GM12878 (cell line): Measurements from ENCODE around the gene MDGA2. TPM values are rescaled to one million over a fixed set of nuclear protein-coding genes. Genes with fewer than 3 reads are reported as not detected.

Experiments
- ATAC-seq: fragments of 200-7000 bp; cut with Tn5 transposase; 3 replicates; pipeline ENCODE4 v1.9.1; 2020; ENCODE audit warnings: mild to moderate bottlenecking, moderate library complexity
- BruUV-seq: library from RNA; stranded (reverse); fragments of 400-500 nt; replicated peaks from 2 replicates; lab custom pipeline; 2021; lab: Mats Ljungman, UMichigan
- CTCF ChIA-PET: fragments of 300-600 bp; sonication (Branson Sonifier 250); formaldehyde crosslinking; extraction: SDS; loops from one replicate; lab custom pipeline; 2021; ENCODE audit warnings: inconsistent platforms; lab: Yijun Ruan, JAX
- POLR2A ChIA-PET: fragments of 350-600 bp; formaldehyde crosslinking; extraction: SDS; loops from one replicate; lab custom pipeline; 2021; ENCODE audit warnings: inconsistent platforms; lab: Charles Lee
- RAD21 ChIA-PET: fragments of 300-600 bp; sonication (Branson Sonifier 250); formaldehyde crosslinking; loops from one replicate; lab custom pipeline; 2023; ENCODE audit warnings: antibody characterized with exemption; ENCODE audit not compliant: unreplicated experiment; lab: Charles Lee
- SMC1A ChIA-PET: fragments of 300-600 bp; sonication (Branson Sonifier 250); formaldehyde crosslinking; loops from one replicate; lab custom pipeline; 2023; ENCODE audit not compliant: unreplicated experiment, uncharacterized antibody; lab: Charles Lee
- DNase-seq: peaks from one replicate; pipeline ENCODE4 v3.0.0-alpha.2; 2011; ENCODE audit warnings: low read depth, low spot score
- FAIRE-seq: peaks from 3 replicates; lab custom pipeline; 2011; peaks lifted over from hg19 to GRCh38; lab: Jason Lieb, UNC
- H2AFZ ChIP-seq: 2 replicates; pipeline ENCODE4 v1.6.0; 2011; ENCODE audit warnings: low read depth, low read length, control low read depth; ENCODE audit not compliant: control insufficient read depth
- H3K27ac ChIP-seq: 2 replicates; pipeline ENCODE4 v1.5.1; 2011; ENCODE audit warnings: control low read depth; ENCODE audit not compliant: control insufficient read depth, insufficient read depth
- H3K27me3 ChIP-seq, 2 experiments: replicated peaks in 1 of 2; 2 replicates each; pipeline versions ENCODE4 v1.6.0 to v1.6.1; 2011; ENCODE audit warnings: low read length in 1 of 2; ENCODE audit not compliant: control insufficient read depth in 2 of 2, insufficient read depth in 2 of 2
- H3K36me3 ChIP-seq, 2 experiments: 2 replicates each; pipeline ENCODE4 v1.5.1; 2011; ENCODE audit warnings: low read length in 1 of 2; ENCODE audit not compliant: control insufficient read depth in 2 of 2, insufficient read depth in 2 of 2
- H3K4me1 ChIP-seq: 2 replicates; pipeline ENCODE4 v1.6.1; 2011; ENCODE audit warnings: mild to moderate bottlenecking, low read length, moderate library complexity, mixed read lengths; ENCODE audit not compliant: control insufficient read depth, insufficient read depth
- H3K4me2 ChIP-seq: 2 replicates; pipeline ENCODE4 v1.6.0; 2011; ENCODE audit warnings: control low read depth; ENCODE audit not compliant: control insufficient read depth, insufficient read depth
- H3K4me3 ChIP-seq: fragments of 200-600 bp; sonication (generic); 2 replicates; pipeline ENCODE4 v1.5.1; 2016
- H3K79me2 ChIP-seq: 2 replicates; pipeline ENCODE4 v1.6.0; 2011; ENCODE audit warnings: low read length; ENCODE audit not compliant: control insufficient read depth, insufficient read depth
- H3K9ac ChIP-seq: 2 replicates; pipeline ENCODE4 v1.8.0; 2011; ENCODE audit warnings: low read length, control low read depth, mixed read lengths; ENCODE audit not compliant: control insufficient read depth, insufficient read depth
- H3K9me3 ChIP-seq: replicated peaks from 3 replicates; pipeline ENCODE4 v1.5.1; 2011; ENCODE audit warnings: mild to moderate bottlenecking, low read length; ENCODE audit not compliant: control insufficient read depth, insufficient read depth
- H4K20me1 ChIP-seq: 2 replicates; pipeline ENCODE4 v1.6.0; 2011; ENCODE audit not compliant: control insufficient read depth, insufficient read depth
- BRCA1 ChIP-seq: IDR thresholded peaks from 2 replicates; pipeline ENCODE4 v1.6.1; 2011; ENCODE audit warnings: low read depth, low read length, improper control_type of control experiment
- CEBPB ChIP-seq, 2 experiments: fragments of 150-350 bp in 1 of 2; IDR thresholded peaks; 2 replicates each; pipeline ENCODE4 v1.6.1; 2012 to 2014; ENCODE audit warnings: low read depth in 2 of 2, low read length in 2 of 2, borderline replicate concordance in 1 of 2, inconsistent platforms in 1 of 2
- CHD1 ChIP-seq: IDR thresholded peaks from 2 replicates; pipeline ENCODE4 v1.6.1; 2012; ENCODE audit warnings: low read depth, low read length, improper control_type of control experiment
- CUX1 ChIP-seq: IDR thresholded peaks from 2 replicates; pipeline ENCODE4 v1.6.1; 2012; ENCODE audit warnings: improper control_type of control experiment, low read depth, low read length; ENCODE audit not compliant: insufficient replicate concordance
- ELK1 ChIP-seq: IDR thresholded peaks from 2 replicates; pipeline ENCODE4 v1.6.1; 2012; ENCODE audit warnings: low read depth, low read length, improper control_type of control experiment
- ESRRA ChIP-seq: IDR thresholded peaks from 2 replicates; pipeline ENCODE4 v1.6.1; 2012; ENCODE audit warnings: mild to moderate bottlenecking, low read length, improper control_type of control experiment
- KAT2A ChIP-seq: conservative IDR thresholded peaks from 2 replicates; pipeline ENCODE4 v1.6.1; 2011; ENCODE audit warnings: low read depth, low read length; ENCODE audit not compliant: control insufficient read depth
- RAD51 ChIP-seq: fragments of 450-650 bp; IDR thresholded peaks from 2 replicates; pipeline ENCODE4 v1.6.1; 2016; ENCODE audit warnings: moderate library complexity, mild to moderate bottlenecking, inconsistent platforms
- WRNIP1 ChIP-seq: IDR thresholded peaks from 2 replicates; pipeline ENCODE4 v1.6.1; 2011; ENCODE audit warnings: low read depth, low read length, improper control_type of control experiment, borderline replicate concordance
- ZBED1 ChIP-seq: IDR thresholded peaks from 2 replicates; pipeline ENCODE4 v1.6.1; 2016; ENCODE audit warnings: borderline replicate concordance
- WGBS: methylation state at CpG from one replicate; pipeline ENCODE4 v1.1.6; 2016; ENCODE audit warnings: low lambda C conversion rate; ENCODE audit not compliant: insufficient replicate concordance, insufficient coverage; ENCODE audit errors: missing lambda C conversion rate; 5-methylcytosine and 5-hydroxymethylcytosine counted together
- in situ Hi-C: fragments of 300-500 bp; cut with MboI; formaldehyde crosslinking; loops from 9 replicates; pipeline ENCODE4 v1.14.3; 2018; ENCODE audit warnings: mixed read lengths
- intact Hi-C: fragments of 100-400 bp; cut with micrococcal nuclease; formaldehyde crosslinking; loops from one replicate; pipeline ENCODE4 v1.14.2; 2022; ENCODE audit not compliant: unreplicated experiment
- polyA plus RNA-seq, 11 experiments: library from polyadenylated mRNA; depleted of rRNA in 4 of 11; unstranded in 6 of 11; stranded (reverse) in 5 of 11; fragments of >200 nt; fragmentation: Nextera tagmentation in 4 of 11; fragmentation: Illumina TruSeq in 1 of 11; extraction: Ambion mirVana in 4 of 11; extraction: Trizol in 1 of 11; gene quantifications; 1 replicate in 1 of 11; 2 replicates in 10 of 11; pipeline versions ENCODE4 v1.2.1 to v1.2.3, GENCODE V29; 2011 to 2016; ENCODE audit warnings: inconsistent platforms in 2 of 11, missing spikeins in 2 of 11, low read depth in 1 of 11
- total RNA-seq, 4 experiments: library from RNA; depleted of rRNA in 3 of 4; stranded (reverse); fragments of >200 nt in 3 of 4; fragmentation: Illumina TruSeq in 1 of 4; extraction: Trizol in 1 of 4; gene quantifications; 2 replicates each; pipeline versions ENCODE4 v1.2.1 to v1.2.3, GENCODE V29; 2013 to 2021

The MDGA2 gene
- total and polyA plus RNA-seq, 10 of the 15 experiments (the other 5 are each of a cell fraction or from before 2014, with no cell fraction given): not detected

GRCh38 chr14:47208434-47208833 is 467.0 kb downstream of the MDGA2 start:
- FAIRE-seq: no peak
- no peak for ATAC-seq
- H2AFZ ChIP-seq: no peak overlapping the region
- no peak overlapping the region for H3K4me3 ChIP-seq
- no peaks in the 10 kb centered on the region for H3K9me3 ChIP-seq
- 32% methylated on average over 2 of the region's 2 CpGs for WGBS
- intact Hi-C loops (no loop called here), in situ Hi-C loops (no loop called here)
- ChIA-PET SMC1A (interaction anchor here (1.4 kb wide), 1 partner anchor 15 kb away, joined by 3 read pairs; no protein-coding TSS in a partner anchor), POLR2A (no interaction called here), RAD21 (no interaction called here), CTCF (interaction anchor here (0.6 kb wide), 1 partner anchor 1915 kb away, joined by 4 read pairs; no protein-coding TSS in a partner anchor)
- H3K27ac ChIP-seq: no peak overlapping the region
- H3K4me1 ChIP-seq: no peaks in the 10 kb centered on the region
- no TSS peak for BruUV-seq
- H3K9ac ChIP-seq: no peak overlapping the region
- no peak overlapping the region for H3K4me2 ChIP-seq
- DNase-seq: no peak
- TF ChIP-seq BRCA1 (no peak), KAT2A (no peak), ESRRA (no peak), CHD1 (no peak), WRNIP1 (no peak), RAD51 (no peak), ZBED1 (no peak), ELK1 (no peak), CUX1 (no peak), CEBPB (IDR thresholded peaks at IDR 0.05; ENCODE audit: borderline replicate concordance in 1 of 2, low read depth in 2 of 2, low read length in 2 of 2) (no peak)
- H3K36me3 ChIP-seq: no peaks in the 10 kb centered on the region
- H3K27me3 ChIP-seq: no peaks in the 10 kb centered on the region
- no peaks in the 10 kb centered on the region for H4K20me1 ChIP-seq
- H3K79me2 ChIP-seq: no peaks in the 10 kb centered on the region
